ENCODE results near the gene SSTR3. TPM values are rescaled to one million over a fixed set of nuclear protein-coding genes. Genes with fewer than 3 reads are reported as not detected.

The SSTR3 gene
- total RNA-seq, 2 donors from 2014 or later: 0.17 TPM; not detected in 1

DNA sequence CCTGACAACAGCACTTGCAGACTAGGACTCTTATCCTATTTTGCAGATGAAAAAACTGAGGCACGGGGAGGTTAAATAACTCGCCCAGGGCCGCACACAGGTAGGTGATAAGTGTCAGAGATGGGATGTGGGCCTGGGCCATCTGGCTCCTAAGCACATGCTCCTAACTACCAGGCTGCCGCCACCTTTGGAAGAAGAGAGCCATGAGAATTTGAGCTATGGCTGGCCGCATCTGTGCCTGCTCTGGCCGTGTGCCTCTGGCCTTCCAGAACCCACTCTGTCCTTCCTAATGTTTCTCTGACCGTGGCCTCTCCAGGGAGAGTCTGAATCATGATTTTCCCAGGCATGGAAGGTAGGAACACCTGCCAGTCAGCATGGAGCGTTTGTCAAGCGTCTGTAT is 47.2 kb downstream of the SSTR3 start:
- ATAC-seq: no peak
- intact Hi-C loops (cut with DNase I, micrococcal nuclease): loop anchor here in 1 of 2 donors (5.0 kb wide), 1 partner anchor 37 kb away; no protein-coding TSS in a partner anchor
- no peak for DNase-seq

DNA sequence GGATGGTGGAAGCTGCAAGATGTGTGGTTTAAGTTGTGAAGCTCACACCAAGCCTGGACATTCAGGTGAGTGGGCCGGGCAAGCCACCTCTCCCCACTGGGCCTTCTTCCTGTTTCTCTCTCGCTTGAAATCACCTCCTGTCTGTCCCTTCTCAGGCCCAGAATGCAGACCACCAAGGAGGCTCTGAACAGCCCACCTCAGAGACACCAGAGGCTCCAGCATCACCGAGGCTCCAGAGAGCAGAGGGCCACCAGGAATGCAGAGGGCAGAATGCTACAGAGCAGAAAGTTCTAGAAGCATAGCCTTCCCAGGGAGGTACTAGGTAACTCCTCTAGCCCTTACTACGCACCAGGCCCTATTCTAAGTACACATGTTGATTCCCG is 47.8 kb downstream of the SSTR3 start:
- intact Hi-C loops (cut with DNase I, micrococcal nuclease): no loop called here

DNA sequence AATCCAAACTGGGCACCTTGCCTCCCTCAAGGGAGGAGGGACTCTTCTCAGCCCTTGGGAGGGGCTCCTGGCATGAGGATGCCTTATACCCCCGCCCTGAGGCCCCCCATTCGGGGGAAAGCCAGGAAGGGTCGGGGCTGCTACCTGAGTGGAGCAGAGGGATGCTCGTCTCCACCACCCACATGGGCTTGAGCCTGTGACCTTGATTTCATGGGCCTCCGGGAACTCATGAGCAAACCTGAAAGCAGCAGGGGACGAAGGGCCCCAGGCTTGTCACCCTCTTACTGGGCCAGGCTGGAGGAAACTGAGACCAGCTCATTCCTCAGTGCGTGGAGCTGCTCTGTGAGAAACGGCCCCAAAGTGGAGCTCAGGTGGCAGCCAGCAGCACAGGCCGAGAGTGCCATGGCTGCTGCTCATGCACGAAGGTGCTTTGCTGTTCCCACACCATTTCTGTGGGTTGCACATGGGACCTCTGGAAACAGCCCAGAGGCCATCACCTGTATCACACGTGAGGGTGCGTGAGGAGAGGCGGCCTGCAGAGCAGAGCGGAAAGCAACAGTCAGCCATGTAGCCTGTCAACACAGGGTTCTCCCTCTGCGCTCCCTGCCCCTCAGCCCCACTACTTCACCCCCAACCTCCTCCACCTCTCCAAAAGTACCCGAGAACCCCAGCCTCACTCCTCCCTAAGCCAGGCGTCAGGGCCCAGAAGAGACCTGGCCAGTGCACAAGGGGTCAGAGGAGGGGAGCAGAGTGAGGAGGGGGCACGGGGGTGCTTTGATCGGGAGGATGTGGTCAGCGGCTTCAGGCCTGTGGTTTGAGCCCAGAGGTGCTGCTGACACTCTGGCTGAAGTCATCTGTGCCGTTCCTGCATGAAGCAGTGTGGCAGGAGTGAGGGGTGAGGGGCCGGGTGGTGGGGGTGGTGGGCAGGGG is 48.4 kb downstream of the SSTR3 start:
- no peak for DNase-seq
- intact Hi-C loops (cut with DNase I, micrococcal nuclease): no loop called here
- ATAC-seq: no peak

More for the DNA sequence above, 47.8 kb downstream of the SSTR3 start:
- ATAC-seq: no peak
- no peak for DNase-seq

DNA sequence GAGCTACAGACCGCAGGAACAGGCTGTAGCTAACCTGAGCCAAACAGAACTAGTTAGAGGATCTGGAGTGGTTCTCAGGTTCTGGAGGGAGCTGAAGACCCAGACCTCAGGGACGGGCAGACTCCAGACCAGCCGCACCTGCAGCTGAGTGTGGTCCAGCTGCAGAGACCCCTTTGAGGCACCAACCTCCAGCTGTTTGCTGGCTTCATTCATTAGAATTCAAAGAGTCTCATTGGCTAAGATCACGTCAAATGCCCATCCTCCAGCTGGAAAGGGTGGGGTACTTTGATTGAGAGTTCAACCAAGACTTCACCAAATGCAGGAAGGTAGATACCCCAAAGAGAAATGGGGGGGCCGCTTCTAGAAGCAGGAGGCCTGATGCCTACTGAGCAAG is 49.2 kb downstream of the SSTR3 start:
- intact Hi-C loops (cut with DNase I, micrococcal nuclease): no loop called here
- ATAC-seq: no peak
- DNase-seq: no peak

DNA sequence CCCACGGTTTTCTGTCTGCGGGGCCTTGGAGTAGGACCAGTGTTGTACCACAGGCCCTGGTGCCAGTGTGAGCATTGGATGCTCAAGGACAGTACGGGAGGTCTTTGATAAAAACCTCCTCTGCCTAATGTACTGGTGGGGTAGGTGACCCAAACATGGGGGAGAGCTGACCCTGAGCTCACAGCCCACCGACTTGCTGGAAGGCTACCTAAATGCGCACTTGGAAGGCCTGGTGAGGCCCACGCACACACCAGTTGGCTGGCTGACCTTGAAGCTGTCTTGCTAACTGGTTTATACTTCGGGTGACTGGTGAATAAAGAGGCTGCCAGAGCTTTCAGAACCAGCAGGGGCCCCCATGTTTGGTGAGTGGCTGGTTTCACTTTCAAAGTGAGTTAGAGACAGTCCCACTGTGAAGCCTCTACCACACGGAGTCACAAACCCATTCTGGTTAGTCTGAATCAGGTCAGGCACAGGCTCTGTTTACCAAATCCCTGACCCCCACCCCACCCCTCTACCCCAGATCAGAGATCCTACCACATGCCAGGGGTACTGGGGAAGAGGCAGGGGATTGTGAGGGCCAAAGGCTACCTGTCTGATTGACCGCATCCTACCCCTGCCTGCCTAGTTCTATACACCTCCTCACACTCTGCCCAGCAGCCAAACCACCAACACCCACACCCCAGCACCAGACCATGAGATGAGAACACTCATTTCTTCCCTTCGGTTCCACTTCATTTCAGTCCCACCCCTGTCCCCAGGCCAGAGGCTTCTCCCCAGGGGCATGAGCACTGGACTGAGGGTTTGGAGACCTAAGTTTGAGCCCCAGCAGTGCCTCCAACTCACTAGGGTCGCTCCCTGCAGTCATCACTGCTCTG is 49.8 kb downstream of the SSTR3 start:
- intact Hi-C loops (cut with DNase I, micrococcal nuclease): no loop called here
- ATAC-seq: no peak
- DNase-seq: no peak

DNA sequence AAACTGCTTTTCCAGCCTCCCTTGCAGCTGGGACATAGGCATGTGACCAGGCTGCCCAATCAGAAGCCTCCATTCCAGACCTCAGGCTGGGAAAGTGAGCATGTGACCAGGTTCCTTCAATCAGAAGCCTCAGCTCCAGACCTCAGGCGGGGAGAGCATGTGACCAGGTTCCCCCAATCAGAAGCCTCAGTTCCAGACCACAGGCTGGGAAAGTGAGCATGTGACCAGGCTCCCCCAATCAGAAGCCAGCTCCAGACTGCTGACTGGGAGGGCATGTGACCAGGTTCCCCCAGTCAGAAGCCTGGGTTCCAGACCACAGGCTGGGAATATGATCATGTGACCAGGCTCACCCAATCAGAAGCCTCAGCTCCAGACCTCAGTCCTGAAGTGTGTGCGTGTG is 50.8 kb downstream of the SSTR3 start:
- intact Hi-C loops (cut with DNase I, micrococcal nuclease): no loop called here
- no peak for ATAC-seq

DNA sequence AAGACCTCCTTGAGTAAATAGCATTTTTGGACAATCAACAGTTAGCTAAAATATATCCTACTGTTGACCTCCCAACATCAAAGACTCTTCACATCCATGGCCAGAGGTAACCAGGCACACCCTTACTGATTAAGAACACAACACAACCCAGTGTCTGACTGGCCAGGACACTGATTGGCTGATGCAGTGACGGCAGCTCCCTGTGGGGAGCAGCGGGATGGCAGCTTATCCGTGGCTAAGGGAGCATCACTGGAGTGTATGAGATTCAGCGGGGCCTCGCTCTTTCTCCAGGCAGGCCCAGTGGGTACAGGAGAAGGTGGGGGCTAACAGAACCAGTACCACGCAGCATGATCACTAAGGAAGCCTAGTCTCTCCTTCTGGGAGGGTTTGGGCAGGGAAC is 52.2 kb downstream of the SSTR3 start:
- intact Hi-C loops (cut with DNase I, micrococcal nuclease): no loop called here
- no peak for DNase-seq
- ATAC-seq: peak; percentile 40

More for the DNA sequence above, 50.8 kb downstream of the SSTR3 start:
- DNase-seq: no peak

DNA sequence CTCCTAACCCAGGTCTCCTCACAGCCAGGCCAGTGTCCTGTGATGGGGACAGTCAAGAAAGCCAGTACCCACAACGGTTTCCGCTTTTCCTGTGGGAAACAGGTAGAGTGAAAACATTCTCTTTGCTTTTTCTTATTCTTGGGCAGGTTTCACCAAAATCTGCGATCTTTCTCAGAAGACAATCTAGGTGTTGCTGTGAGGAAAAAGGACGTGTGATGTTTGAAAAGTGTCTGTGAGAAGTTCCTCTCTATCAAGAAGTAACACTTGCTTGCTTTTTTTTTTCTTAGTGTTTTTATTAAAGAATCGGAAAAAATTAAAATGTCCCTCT is 53.4 kb downstream of the SSTR3 start:
- DNase-seq (no peak), ATAC-seq (no peak)
- intact Hi-C loops (cut with DNase I, micrococcal nuclease): no loop called here

DNA sequence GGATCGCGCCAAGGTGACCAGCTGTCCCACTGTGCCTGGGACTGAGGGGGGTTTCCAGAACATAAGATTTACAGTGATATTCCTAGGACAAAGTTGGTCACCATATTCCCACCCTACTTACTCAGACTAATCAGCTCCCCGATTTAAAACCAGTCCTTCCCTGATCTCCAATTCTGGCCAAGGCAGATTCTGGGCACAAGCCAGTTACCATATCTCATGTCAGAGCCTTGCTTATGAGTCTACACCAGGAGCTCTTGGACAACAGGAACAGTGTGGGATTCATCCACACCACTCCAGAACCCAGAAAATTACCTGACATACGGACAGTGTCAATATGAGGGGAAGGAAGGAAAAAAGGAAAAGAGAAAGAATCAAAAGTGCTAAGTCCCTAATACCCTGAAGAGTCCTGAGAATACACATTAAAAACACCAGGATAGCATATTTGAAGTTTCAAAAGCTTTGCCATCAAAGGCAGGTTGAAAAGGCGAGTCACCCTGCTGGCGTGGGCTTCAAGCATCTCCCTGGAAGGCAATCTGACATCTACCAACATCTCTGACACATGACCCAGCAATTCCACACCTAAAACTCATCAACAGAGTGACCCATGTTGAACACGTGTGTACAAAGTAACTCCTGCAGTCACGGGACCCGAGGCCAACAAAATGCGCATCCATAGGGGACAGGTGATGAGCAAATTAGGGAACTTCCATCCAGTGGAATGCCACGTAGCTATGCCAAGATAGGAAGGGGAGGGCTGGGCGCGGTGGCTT is 54.6 kb downstream of the SSTR3 start:
- no peak for ATAC-seq
- intact Hi-C loops (cut with DNase I, micrococcal nuclease): no loop called here
- no peak for DNase-seq

DNA sequence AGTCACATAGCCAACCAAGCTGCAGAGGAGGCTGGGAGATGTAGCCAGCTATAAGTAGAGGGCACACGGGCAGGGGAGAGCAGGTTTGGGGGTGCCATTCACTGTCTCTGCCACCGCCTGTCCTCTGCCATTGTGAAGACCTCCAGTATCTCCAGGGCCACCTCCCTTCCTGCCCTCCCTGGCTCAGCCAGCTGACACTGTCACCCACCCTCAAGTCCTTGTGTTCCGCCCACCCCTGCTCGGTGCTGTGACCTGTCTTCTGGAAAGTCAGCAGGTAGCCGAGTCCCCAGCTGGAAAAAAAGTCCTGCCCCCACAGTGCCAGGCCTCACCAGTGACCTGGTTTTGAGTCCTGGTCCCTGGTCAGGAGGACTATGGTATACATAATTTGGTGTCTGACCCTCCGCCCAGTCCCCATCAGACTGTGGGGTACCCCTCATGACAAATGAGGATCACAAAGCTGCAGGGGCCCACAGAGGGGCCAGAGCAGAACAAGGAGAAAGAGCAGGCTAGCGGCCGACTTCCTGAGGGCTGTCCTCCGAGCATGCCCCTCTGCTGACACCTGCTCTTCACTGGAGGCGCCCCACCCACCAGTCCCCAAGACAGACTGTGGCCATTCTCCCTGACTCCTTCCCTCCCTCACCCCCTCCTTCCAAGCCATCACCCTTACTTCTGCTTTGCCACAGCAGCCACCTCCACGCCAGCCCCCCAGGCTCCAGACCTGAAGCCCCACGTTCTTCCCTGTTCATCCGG is 55.4 kb downstream of the SSTR3 start:
- intact Hi-C loops (cut with DNase I, micrococcal nuclease): no loop called here
- DNase-seq: no peak
- no peak for ATAC-seq

DNA sequence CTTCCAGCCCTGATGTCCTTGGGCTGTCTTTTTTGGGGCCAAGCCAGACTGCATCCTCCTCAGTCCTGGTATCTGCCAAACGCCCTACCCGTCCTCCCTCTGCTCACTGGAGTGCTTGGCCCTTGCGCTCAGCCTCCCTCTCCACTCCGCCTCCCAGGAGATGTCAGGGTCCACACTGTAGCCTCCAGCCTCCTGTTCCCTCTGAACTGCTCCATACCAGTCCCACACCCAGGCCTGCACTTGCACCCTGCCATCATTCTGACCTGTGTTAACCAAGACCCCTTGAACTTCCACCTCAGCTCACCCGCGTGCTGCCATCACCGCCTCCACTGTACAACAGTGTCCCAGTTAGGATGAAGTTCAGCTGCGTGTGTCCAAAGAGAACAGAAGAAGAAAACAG is 56.3 kb downstream of the SSTR3 start:
- intact Hi-C loops (cut with DNase I, micrococcal nuclease): no loop called here
- DNase-seq: no peak
- no peak for ATAC-seq

DNA sequence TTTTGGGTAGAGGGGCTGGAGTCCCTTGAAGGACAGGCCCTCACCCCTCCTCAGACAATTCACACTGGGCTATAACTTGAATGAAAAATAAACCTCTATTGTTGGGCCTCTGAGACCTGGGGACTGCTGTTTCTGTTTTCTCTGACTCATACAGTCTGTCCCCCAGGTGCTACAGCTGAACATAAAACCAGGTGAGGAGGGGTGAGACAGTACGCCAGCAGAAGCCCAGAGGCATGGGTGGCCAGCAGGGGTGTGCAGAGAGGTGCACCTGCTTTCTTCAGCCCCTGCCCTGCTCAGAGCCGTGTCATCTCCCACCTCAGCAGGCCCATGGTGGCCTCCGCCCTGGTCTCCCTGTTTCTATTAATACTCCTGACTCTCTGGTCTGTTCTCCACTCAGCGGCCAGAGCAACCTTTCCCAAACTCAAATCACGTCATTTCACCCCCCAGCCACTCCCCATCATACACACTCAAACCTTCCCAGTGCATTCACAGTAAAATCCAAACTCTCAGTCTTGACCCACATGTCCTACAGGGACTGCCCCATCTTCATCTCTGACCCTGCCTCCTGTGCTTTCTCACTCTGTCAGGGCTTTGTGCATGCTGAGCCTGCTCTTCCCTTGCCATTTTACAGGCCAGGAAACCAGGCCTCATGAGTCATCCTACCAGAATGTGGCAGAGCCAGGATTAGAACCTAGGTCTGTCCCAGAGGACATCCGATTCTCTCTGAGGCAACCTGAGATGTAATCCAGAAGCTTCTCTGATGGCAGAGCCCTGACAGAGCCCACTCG is 57.2 kb downstream of the SSTR3 start:
- no peak for DNase-seq
- ATAC-seq: no peak
- intact Hi-C loops (cut with DNase I, micrococcal nuclease): no loop called here

Other genes starting within 250 kb of the SSTR3 start
- gene TST, start 193.0 kb downstream of the SSTR3 start, total RNA-seq: 100 to 1,000 TPM; 507 to 576 TPM
- 100 to 1,000 TPM; 221 to 250 TPM for gene MPST, start 192.7 kb downstream of the SSTR3 start, total RNA-seq
- 10 to 100 TPM; 33.2 to 41.1 TPM for gene KCTD17, start 160.7 kb downstream of the SSTR3 start, total RNA-seq
- gene TMPRSS6, start 102.8 kb downstream of the SSTR3 start, total RNA-seq: 1 to 10 TPM in 1 of 2 donors, under 1 TPM in 1; 0.56 to 3.1 TPM
- 1 to 10 TPM; 2.9 to 7.0 TPM for gene IL2RB, start 62.6 kb downstream of the SSTR3 start, total RNA-seq
- 10 to 100 TPM in 1 of 2 donors, 1 to 10 TPM in 1; 9.9 to 14.2 TPM for gene C1QTNF6, start 24.2 kb downstream of the SSTR3 start, total RNA-seq
- gene RAC2, start 31.8 kb upstream of the SSTR3 start, total RNA-seq: 10 to 100 TPM; 20.9 to 22.6 TPM
- gene CYTH4, start 70.0 kb upstream of the SSTR3 start, total RNA-seq: 10 to 100 TPM in 1 of 2 donors, 1 to 10 TPM in 1; 2.6 to 10.4 TPM
- gene ELFN2, start 215.0 kb upstream of the SSTR3 start, total RNA-seq: under 1 TPM in 1 of 2 donors, not detected in 1; 0.20 TPM